HEK293 (cell line): ENCODE data around the gene NR2F2.

Experiments
- CTCF ChIA-PET: fragments of 350-600 bp; formaldehyde crosslinking; extraction: SDS; loops from one replicate; lab custom pipeline; 2021; ENCODE audit warnings: antibody characterized with exemption; lab: Yijun Ruan, JAX
- POLR2A ChIA-PET: fragments of 300-600 bp; formaldehyde crosslinking; extraction: SDS; loops from one replicate; lab custom pipeline; 2020; ENCODE audit warnings: antibody characterized with exemption, inconsistent platforms; lab: Yijun Ruan, JAX
- H3K27ac ChIP-seq: fragments of 200-500 bp; sonication (Bioruptor generic); 2 replicates; pipeline ENCODE4 v1.5.1; 2014; ENCODE audit warnings: low read depth, low read length, control low read depth, inconsistent platforms; ENCODE audit errors: extremely low read depth
- H3K36me3 ChIP-seq, 2 experiments: fragments of 200-500 bp in 1 of 2; sonication (Bioruptor generic) in 1 of 2; 1 replicate in 1 of 2; 2 replicates in 1 of 2; pipeline ENCODE4 v1.5.1; 2014 to 2017; ENCODE audit warnings: inconsistent platforms in 2 of 2, low read length in 2 of 2; ENCODE audit not compliant: control insufficient read depth in 2 of 2, insufficient read depth in 1 of 2
- H3K4me1 ChIP-seq: fragments of 200-500 bp; sonication (Bioruptor generic); 2 replicates; pipeline ENCODE4 v1.5.1; 2014; ENCODE audit warnings: mild to moderate bottlenecking, low read length, inconsistent platforms; ENCODE audit not compliant: control insufficient read depth, insufficient read depth
- H3K4me3 ChIP-seq: 2 replicates; pipeline ENCODE4 v1.5.1; 2011; ENCODE audit warnings: low read depth, mild to moderate bottlenecking, control low read depth, low read length, moderate library complexity
- H3K9me3 ChIP-seq: fragments of 200-500 bp; sonication (Bioruptor generic); 2 replicates; pipeline ENCODE4 v1.5.1; 2014; ENCODE audit warnings: low read depth, low read length, inconsistent platforms; ENCODE audit not compliant: control insufficient read depth, insufficient read depth
- GLIS2 ChIP-seq: fragments of 450-650 bp; formaldehyde crosslinking; IDR thresholded peaks from 2 replicates; pipeline ENCODE4 v1.5.1; 2016; ENCODE audit warnings: missing biosample characterization, missing genetic modification characterization
- HOXD13 ChIP-seq: sonication (generic); formaldehyde crosslinking; IDR thresholded peaks from 2 replicates; pipeline ENCODE4 v1.8.0; 2022; ENCODE audit warnings: missing genetic modification reagents, borderline replicate concordance
- KLF16 ChIP-seq: fragments of 450-650 bp; formaldehyde crosslinking; IDR thresholded peaks from 2 replicates; pipeline ENCODE4 v1.5.1; 2017; ENCODE audit warnings: missing biosample characterization, missing genetic modification characterization
- KLF8 ChIP-seq: fragments of 450-650 bp; formaldehyde crosslinking; IDR thresholded peaks from 2 replicates; pipeline ENCODE4 v1.5.1; 2016; ENCODE audit warnings: missing biosample characterization, missing genetic modification characterization
- PRDM1 ChIP-seq: fragments of 450-650 bp; formaldehyde crosslinking; IDR thresholded peaks from 2 replicates; pipeline ENCODE4; 2016; ENCODE audit warnings: missing biosample characterization, missing genetic modification characterization
- REPIN1 ChIP-seq: fragments of 450-650 bp; formaldehyde crosslinking; IDR thresholded peaks from 2 replicates; pipeline ENCODE4 v1.5.1; 2017; ENCODE audit warnings: missing biosample characterization, missing genetic modification characterization, low read depth
- YY1 ChIP-seq: fragments of 450-650 bp; formaldehyde crosslinking; IDR thresholded peaks from 2 replicates; pipeline ENCODE4 v1.5.1; 2018; ENCODE audit warnings: missing biosample characterization, missing genetic modification characterization
- ZBTB20 ChIP-seq: fragments of 450-650 bp; formaldehyde crosslinking; IDR thresholded peaks from 2 replicates; pipeline ENCODE4 v1.5.1; 2016; ENCODE audit warnings: missing biosample characterization, missing genetic modification characterization
- ZBTB48 ChIP-seq: fragments of 450-650 bp; formaldehyde crosslinking; IDR thresholded peaks from 2 replicates; pipeline ENCODE4 v1.5.1; 2016; ENCODE audit warnings: missing biosample characterization, missing genetic modification characterization
- ZNF2 ChIP-seq: fragments of 450-650 bp; formaldehyde crosslinking; IDR thresholded peaks from 2 replicates; pipeline ENCODE4 v1.5.1; 2016; ENCODE audit warnings: missing biosample characterization, missing genetic modification characterization
- ZNF274 ChIP-seq, 2 experiments: fragments of 200-500 bp in 1 of 2; fragments of 450-650 bp in 1 of 2; sonication (Bioruptor generic) in 1 of 2; formaldehyde crosslinking in 1 of 2; IDR thresholded peaks; 2 replicates each; pipeline versions ENCODE4 v1.5.1 to v1.6.1; 2014 to 2016; ENCODE audit warnings: borderline replicate concordance in 1 of 2, inconsistent platforms in 1 of 2, low read length in 1 of 2, missing biosample characterization in 1 of 2, missing genetic modification characterization in 1 of 2
- ZNF404 ChIP-seq: fragments of 450-650 bp; formaldehyde crosslinking; IDR thresholded peaks from 2 replicates; pipeline ENCODE4 v1.5.1; 2017; ENCODE audit warnings: missing biosample characterization, missing genetic modification characterization
- ZNF501 ChIP-seq: fragments of 450-650 bp; formaldehyde crosslinking; IDR thresholded peaks from 2 replicates; pipeline ENCODE4 v1.5.1; 2016; ENCODE audit warnings: missing biosample characterization, missing genetic modification characterization
- ZNF610 ChIP-seq: fragments of 450-650 bp; formaldehyde crosslinking; IDR thresholded peaks from 2 replicates; pipeline ENCODE4 v1.5.1; 2016; ENCODE audit warnings: missing biosample characterization, missing genetic modification characterization, borderline replicate concordance
- ZNF621 ChIP-seq: fragments of 450-650 bp; formaldehyde crosslinking; IDR thresholded peaks from 2 replicates; pipeline ENCODE4 v1.5.1; 2017; ENCODE audit warnings: missing biosample characterization, missing genetic modification characterization
- ZNF629 ChIP-seq: fragments of 450-650 bp; formaldehyde crosslinking; IDR thresholded peaks from 2 replicates; pipeline ENCODE4 v1.5.1; 2017; ENCODE audit warnings: missing biosample characterization, missing genetic modification characterization
- ZNF670 ChIP-seq: fragments of 450-650 bp; formaldehyde crosslinking; IDR thresholded peaks from 2 replicates; pipeline ENCODE4 v1.5.1; 2016; ENCODE audit warnings: missing biosample characterization, missing genetic modification characterization, low read depth
- TF ChIP-seq, protein P1 (sequence below): fragments of 450-650 bp; formaldehyde crosslinking; IDR thresholded peaks from 2 replicates; pipeline ENCODE4 v1.5.1; 2016; ENCODE audit warnings: missing biosample characterization, missing genetic modification characterization
- TF ChIP-seq, protein P2 (sequence below): fragments of 450-650 bp; formaldehyde crosslinking; conservative IDR thresholded peaks from 2 replicates; pipeline ENCODE4 v1.5.1; 2016; ENCODE audit warnings: low read depth, missing biosample characterization, missing genetic modification characterization
- TF ChIP-seq, protein P3 (sequence below): fragments of 450-650 bp; formaldehyde crosslinking; IDR thresholded peaks from 2 replicates; pipeline ENCODE4 v1.5.1; 2016; ENCODE audit warnings: missing biosample characterization, missing genetic modification characterization
- TF ChIP-seq, protein P4 (sequence below): fragments of 450-650 bp; formaldehyde crosslinking; IDR thresholded peaks from 2 replicates; pipeline ENCODE4 v1.5.1; 2016; ENCODE audit warnings: missing biosample characterization, missing genetic modification characterization
- TF ChIP-seq, protein P5 (sequence below): fragments of 450-650 bp; formaldehyde crosslinking; IDR thresholded peaks from 2 replicates; pipeline ENCODE4 v1.5.1; 2017; ENCODE audit warnings: missing biosample characterization, missing genetic modification characterization

Gene NR2F2

DNA sequence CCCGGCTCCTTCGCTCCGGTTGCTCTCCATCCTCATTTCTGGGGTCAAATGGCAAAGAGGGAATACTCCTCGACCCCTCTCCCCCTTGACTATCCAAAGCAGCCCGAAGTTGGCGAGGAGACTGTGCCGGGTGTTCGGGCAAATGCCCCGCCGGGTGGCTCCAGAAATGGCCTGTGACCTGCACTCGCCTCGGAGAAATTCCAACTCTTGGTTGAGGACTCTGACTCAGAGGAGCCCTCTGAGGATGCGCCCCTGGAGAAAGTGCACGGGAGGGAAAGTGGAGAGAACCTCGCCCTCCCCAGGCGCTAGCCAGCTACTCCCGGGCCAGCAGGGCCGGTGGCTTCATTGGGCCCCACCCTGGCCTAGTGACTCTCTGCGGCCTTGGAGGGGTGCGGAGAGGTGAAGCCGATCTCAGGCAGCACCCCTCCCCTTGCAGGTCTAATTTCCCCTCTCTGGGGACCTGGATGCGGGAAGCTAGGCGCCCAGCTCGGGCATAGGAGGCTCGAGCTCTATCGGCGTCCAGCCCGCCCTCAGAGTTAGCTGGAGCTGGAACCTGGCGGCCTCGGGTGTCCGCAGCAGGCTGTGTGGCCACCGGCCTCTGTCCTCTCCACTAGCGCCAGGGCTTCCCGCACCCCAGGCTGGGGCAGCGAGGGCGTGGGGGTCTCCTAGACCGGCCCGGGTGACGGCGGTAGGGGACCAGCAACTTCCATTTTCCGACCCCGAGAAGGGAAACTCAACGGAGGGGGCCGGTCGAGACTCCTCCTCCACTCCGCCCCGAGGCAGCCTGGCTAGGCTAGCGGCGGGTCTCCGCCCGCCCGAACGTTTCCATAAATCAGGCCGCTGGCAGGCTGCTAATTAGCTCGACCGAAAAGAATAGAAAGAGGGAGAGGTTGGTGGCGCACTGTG lies 29.4 kb downstream of the NR2F2 start (continued):
- TF ChIP-seq, protein P1, sequence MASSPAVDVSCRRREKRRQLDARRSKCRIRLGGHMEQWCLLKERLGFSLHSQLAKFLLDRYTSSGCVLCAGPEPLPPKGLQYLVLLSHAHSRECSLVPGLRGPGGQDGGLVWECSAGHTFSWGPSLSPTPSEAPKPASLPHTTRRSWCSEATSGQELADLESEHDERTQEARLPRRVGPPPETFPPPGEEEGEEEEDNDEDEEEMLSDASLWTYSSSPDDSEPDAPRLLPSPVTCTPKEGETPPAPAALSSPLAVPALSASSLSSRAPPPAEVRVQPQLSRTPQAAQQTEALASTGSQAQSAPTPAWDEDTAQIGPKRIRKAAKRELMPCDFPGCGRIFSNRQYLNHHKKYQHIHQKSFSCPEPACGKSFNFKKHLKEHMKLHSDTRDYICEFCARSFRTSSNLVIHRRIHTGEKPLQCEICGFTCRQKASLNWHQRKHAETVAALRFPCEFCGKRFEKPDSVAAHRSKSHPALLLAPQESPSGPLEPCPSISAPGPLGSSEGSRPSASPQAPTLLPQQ (tag by site-specific recombination): peak; percentile 89
- TF ChIP-seq, protein P2, sequence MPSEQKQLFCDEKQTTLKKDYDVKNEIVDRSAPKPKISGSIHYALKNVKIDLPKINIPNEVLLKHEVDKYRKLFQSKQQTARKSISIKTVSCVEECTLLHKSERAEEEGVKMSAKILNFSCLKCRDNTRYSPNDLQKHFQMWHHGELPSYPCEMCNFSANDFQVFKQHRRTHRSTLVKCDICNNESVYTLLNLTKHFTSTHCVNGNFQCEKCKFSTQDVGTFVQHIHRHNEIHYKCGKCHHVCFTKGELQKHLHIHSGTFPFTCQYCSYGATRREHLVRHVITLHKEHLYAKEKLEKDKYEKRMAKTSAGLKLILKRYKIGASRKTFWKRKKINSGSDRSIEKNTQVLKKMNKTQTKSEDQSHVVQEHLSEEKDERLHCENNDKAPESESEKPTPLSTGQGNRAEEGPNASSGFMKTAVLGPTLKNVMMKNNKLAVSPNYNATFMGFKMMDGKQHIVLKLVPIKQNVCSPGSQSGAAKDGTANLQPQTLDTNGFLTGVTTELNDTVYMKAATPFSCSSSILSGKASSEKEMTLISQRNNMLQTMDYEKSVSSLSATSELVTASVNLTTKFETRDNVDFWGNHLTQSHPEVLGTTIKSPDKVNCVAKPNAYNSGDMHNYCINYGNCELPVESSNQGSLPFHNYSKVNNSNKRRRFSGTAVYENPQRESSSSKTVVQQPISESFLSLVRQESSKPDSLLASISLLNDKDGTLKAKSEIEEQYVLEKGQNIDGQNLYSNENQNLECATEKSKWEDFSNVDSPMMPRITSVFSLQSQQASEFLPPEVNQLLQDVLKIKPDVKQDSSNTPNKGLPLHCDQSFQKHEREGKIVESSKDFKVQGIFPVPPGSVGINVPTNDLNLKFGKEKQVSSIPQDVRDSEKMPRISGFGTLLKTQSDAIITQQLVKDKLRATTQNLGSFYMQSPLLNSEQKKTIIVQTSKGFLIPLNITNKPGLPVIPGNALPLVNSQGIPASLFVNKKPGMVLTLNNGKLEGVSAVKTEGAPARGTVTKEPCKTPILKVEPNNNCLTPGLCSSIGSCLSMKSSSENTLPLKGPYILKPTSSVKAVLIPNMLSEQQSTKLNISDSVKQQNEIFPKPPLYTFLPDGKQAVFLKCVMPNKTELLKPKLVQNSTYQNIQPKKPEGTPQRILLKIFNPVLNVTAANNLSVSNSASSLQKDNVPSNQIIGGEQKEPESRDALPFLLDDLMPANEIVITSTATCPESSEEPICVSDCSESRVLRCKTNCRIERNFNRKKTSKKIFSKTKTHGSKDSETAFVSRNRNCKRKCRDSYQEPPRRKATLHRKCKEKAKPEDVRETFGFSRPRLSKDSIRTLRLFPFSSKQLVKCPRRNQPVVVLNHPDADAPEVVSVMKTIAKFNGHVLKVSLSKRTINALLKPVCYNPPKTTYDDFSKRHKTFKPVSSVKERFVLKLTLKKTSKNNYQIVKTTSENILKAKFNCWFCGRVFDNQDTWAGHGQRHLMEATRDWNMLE (tag by site-specific recombination): no peak
- TF ChIP-seq ZNF501 (tag by site-specific recombination) (0 out of 2 replicates have a peak, but pooled peaks have one; percentile 15), GLIS2 (tag by site-specific recombination) (peak; percentile 75), ZNF2 (peak; percentile 54; the same call in 1 of the 2 replicates), ZNF670 (no peak), KLF8 (tag by site-specific recombination) (no peak), ZNF621 (tag by site-specific recombination) (no peak), ZBTB48 (tag by site-specific recombination) (peak; percentile 34; the same call in 1 of the 2 replicates), ZBTB20 (tag by site-specific recombination) (peak; percentile 48; the same call in 1 of the 2 replicates), YY1 (no peak), KLF16 (tag by site-specific recombination) (no peak), PRDM1 (peak; percentile 92)
- TF ChIP-seq, protein P3, sequence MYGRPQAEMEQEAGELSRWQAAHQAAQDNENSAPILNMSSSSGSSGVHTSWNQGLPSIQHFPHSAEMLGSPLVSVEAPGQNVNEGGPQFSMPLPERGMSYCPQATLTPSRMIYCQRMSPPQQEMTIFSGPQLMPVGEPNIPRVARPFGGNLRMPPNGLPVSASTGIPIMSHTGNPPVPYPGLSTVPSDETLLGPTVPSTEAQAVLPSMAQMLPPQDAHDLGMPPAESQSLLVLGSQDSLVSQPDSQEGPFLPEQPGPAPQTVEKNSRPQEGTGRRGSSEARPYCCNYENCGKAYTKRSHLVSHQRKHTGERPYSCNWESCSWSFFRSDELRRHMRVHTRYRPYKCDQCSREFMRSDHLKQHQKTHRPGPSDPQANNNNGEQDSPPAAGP: peak; percentile 47; the same call in 1 of the 2 replicates

DNA sequence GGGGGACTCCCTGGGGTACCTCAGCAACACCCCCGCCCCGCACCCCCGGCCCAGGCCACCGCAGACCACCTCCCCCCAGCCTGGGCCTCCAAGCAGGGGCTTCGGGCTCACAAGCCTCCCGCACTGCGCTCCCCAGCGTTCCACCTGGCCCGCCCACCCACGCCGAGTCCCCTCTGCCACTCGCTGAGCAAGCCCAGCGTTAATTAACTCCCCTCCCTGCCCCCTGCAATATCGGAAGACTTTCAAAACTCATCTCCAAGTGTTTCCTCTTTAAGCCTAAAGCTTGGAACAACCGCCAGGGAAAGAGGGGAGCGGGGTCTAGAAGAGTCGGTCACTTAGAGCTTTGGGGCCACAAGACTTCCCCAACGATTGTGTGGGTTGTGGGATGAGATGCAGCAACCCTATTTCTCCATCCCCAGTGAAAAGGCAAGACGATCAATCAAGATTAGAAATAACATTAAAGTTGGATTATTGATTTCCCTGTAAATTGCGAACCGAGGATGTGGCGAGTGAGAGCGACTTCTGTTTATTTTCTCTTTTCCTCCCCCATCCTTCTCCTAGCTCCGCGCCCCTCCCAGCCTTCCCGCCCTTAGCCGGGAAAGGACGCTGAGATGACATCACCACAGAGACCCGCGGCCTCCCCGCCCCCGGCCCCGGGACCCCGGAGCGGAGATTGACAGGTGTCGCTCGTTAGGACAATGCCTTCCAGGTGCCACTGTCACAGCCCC lies 30.2 kb downstream of the NR2F2 start:
- Histone ChIP-seq H3K36me3 (no peaks in the 10 kb centered on the region), H3K27ac (peak overlapping the region; percentile 96), H3K4me1 (peaks cover 7% of the 10 kb centered on the region), H3K4me3 (peak overlapping the region; percentile 51), H3K9me3 (no peaks in the 10 kb centered on the region)
- CTCF ChIA-PET: interaction anchor here (0.5 to 1.8 kb wide), 5 partner anchors 21 to 1815 kb away, joined by 3 to 7 read pairs (median 3); no protein-coding TSS in a partner anchor
- POLR2A ChIA-PET: interaction anchor here (0.6 to 2.3 kb wide), 11 partner anchors 10 to 189 kb away, joined by 3 to 10 read pairs (median 4); partner anchors contain the start of gene NR2F2
- TF ChIP-seq ZNF404 (tag by site-specific recombination) (no peak), HOXD13 (CRISPR knock-in tag) (no peak), ZNF629 (tag by site-specific recombination) (peak; percentile 83), ZNF610 (tag by site-specific recombination) (no peak), ZNF274 (IDR thresholded peaks at IDR 0.05; ENCODE audit: low read length) (no peak), ZNF274 (tag by site-specific recombination; IDR thresholded peaks at IDR 0.05; ENCODE audit: borderline replicate concordance) (no peak), REPIN1 (no peak)
- TF ChIP-seq, protein P4, sequence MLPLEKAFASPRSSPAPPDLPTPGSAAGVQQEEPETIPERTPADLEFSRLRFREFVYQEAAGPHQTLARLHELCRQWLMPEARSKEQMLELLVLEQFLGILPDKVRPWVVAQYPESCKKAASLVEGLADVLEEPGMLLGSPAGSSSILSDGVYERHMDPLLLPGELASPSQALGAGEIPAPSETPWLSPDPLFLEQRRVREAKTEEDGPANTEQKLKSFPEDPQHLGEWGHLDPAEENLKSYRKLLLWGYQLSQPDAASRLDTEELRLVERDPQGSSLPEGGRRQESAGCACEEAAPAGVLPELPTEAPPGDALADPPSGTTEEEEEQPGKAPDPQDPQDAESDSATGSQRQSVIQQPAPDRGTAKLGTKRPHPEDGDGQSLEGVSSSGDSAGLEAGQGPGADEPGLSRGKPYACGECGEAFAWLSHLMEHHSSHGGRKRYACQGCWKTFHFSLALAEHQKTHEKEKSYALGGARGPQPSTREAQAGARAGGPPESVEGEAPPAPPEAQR (tag by site-specific recombination): no peak
- TF ChIP-seq, protein P5, sequence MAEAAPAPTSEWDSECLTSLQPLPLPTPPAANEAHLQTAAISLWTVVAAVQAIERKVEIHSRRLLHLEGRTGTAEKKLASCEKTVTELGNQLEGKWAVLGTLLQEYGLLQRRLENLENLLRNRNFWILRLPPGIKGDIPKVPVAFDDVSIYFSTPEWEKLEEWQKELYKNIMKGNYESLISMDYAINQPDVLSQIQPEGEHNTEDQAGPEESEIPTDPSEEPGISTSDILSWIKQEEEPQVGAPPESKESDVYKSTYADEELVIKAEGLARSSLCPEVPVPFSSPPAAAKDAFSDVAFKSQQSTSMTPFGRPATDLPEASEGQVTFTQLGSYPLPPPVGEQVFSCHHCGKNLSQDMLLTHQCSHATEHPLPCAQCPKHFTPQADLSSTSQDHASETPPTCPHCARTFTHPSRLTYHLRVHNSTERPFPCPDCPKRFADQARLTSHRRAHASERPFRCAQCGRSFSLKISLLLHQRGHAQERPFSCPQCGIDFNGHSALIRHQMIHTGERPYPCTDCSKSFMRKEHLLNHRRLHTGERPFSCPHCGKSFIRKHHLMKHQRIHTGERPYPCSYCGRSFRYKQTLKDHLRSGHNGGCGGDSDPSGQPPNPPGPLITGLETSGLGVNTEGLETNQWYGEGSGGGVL (tag by site-specific recombination): peak; percentile 50
